ENCODE data around the gene FNTB. TPM values are rescaled to one million over a fixed set of nuclear protein-coding genes. Genes with fewer than 3 reads are reported as not detected.
A peak's percentile ranks its signal among the peaks of the same experiment; 100 is the strongest.

Gene FNTB
- total and polyA plus RNA-seq, 9 of the 15 experiments (the other 6 are each of a cell fraction or from before 2014, with no cell fraction given) = 6.9 to 23.2 (median 12.2) TPM

- TF ChIP-seq ZBTB40 (IDR thresholded peaks at IDR 0.05) = no peak
- TF ChIP-seq ZBTB40 (CRISPR knock-in tag; IDR thresholded peaks at IDR 0.05) = no peak
- peak; percentile 58 for TF ChIP-seq TAF9B (IDR thresholded peaks at IDR 0.05; ENCODE audit: partially characterized antibody)
- TF ChIP-seq HDAC6 (IDR thresholded peaks at IDR 0.05; ENCODE audit: low read depth, low read length) = no peak
- no peak for TF ChIP-seq ZNF830 (CRISPR knock-in tag; IDR thresholded peaks at IDR 0.05)
- TF ChIP-seq SRSF7 (optimal IDR thresholded peaks at IDR 0.05; ENCODE audit: low read depth, low read length) = no peak
- no peak for TF ChIP-seq HMG20B (CRISPR knock-in tag; IDR thresholded peaks at IDR 0.05)
- peak; percentile 33 for TF ChIP-seq TAF1 (IDR thresholded peaks at IDR 0.05; ENCODE audit: control insufficient read depth, extremely low read depth, insufficient read depth, low read length, severe bottlenecking)
- no peak for TF ChIP-seq EHMT2 (IDR thresholded peaks at IDR 0.05)
- TF ChIP-seq NR2C2 (CRISPR knock-in tag; IDR thresholded peaks at IDR 0.05) = no peak
- TF ChIP-seq NR2C2 (tag; IDR thresholded peaks at IDR 0.05) = peak; percentile 72
- TF ChIP-seq ZBED1 (IDR thresholded peaks at IDR 0.05) = no peak
- TF ChIP-seq CBX8 (IDR thresholded peaks at IDR 0.05; ENCODE audit: borderline replicate concordance, extremely low read depth, low read depth, low read length, poor library complexity, severe bottlenecking) = no peak
- TF ChIP-seq ZNF785 (CRISPR knock-in tag; IDR thresholded peaks at IDR 0.05) = no peak
- TF ChIP-seq TFAM (CRISPR knock-in tag; conservative IDR thresholded peaks at IDR 0.05) = no peak
- TF ChIP-seq ZNF311 (CRISPR knock-in tag; IDR thresholded peaks at IDR 0.05) = no peak
- no peak for TF ChIP-seq BRCA1 (IDR thresholded peaks at IDR 0.05)
- no peak for TF ChIP-seq BRCA1 (CRISPR knock-in tag; IDR thresholded peaks at IDR 0.05)
- TF ChIP-seq ZNF3 (CRISPR knock-in tag; IDR thresholded peaks at IDR 0.05) = no peak
- no peak for TF ChIP-seq KAT7 (CRISPR knock-in tag; IDR thresholded peaks at IDR 0.05; ENCODE audit: borderline replicate concordance)
- TF ChIP-seq CREB1 (IDR thresholded peaks at IDR 0.05) = peak; percentile 63
- TF ChIP-seq CREB1 (CRISPR knock-in tag; IDR thresholded peaks at IDR 0.05) = peak; percentile 59; the same call in 1 of the 2 replicates
- no peak for TF ChIP-seq EP300 (IDR thresholded peaks at IDR 0.05; ENCODE audit: low read length)
Measured at GRCh38 chr14:65102441-65103149, 115.9 kb downstream of the FNTB start, which contains the start of gene MAX (continued).

Data from K562 (cell line).